ENCODE data around the gene CD101. TPM values are rescaled to one million over a fixed set of nuclear protein-coding genes. Genes with fewer than 3 reads are reported as not detected.

Gene CD101
- total RNA-seq, 1 experiment from 2014 or later, result 1.7 TPM

GRCh38 chr1:116999596-116999995, 2.0 kb upstream of the CD101 start:
- no peaks in the 10 kb centered on the region for H3K27me3 ChIP-seq (replicated peaks; ENCODE audit: insufficient read depth, low read depth, low read length, poor library complexity)
- no peak for DNase-seq (ENCODE audit: low spot score)
- no peaks in the 10 kb centered on the region for H3K9me3 ChIP-seq (ENCODE audit: low read depth, low read length, poor library complexity, severe bottlenecking)
- H3K4me1 ChIP-seq (ENCODE audit: insufficient read depth, low read length, poor library complexity, severe bottlenecking), result no peaks in the 10 kb centered on the region
- H3K4me3 ChIP-seq (ENCODE audit: low read depth, low read length, poor library complexity, severe bottlenecking), result no peak overlapping the region
- no peak for TF ChIP-seq EZH2 (IDR thresholded peaks at IDR 0.05; ENCODE audit: borderline replicate concordance, low read depth, low read length, poor library complexity, severe bottlenecking)
- no TSS peak for BruUV-seq (replicated peaks)
- H3K27ac ChIP-seq (ENCODE audit: low read depth, low read length, poor library complexity, severe bottlenecking), result no peak overlapping the region
- CTCF ChIA-PET, result no interaction called here
- POLR2A ChIA-PET (ENCODE audit: low non-redundant PET), result no interaction called here
- H3K36me3 ChIP-seq (ENCODE audit: insufficient read depth, low read length, poor library complexity, severe bottlenecking), result no peaks in the 10 kb centered on the region
- intact Hi-C loops (cut with micrococcal nuclease; ENCODE audit: unreplicated experiment), result no loop called here

- TF ChIP-seq CTCF (conservative IDR thresholded peaks at IDR 0.05; ENCODE audit: low read depth, low read length) (no peak), EZH2 (IDR thresholded peaks at IDR 0.05; ENCODE audit: borderline replicate concordance, low read depth, low read length, poor library complexity, severe bottlenecking) (no peak)
- H3K36me3 ChIP-seq (ENCODE audit: insufficient read depth, low read length, poor library complexity, severe bottlenecking), result no peaks in the 10 kb centered on the region
- no peaks in the 10 kb centered on the region for H3K4me1 ChIP-seq (ENCODE audit: insufficient read depth, low read length, poor library complexity, severe bottlenecking)
- no peak overlapping the region for H3K27ac ChIP-seq (ENCODE audit: low read depth, low read length, poor library complexity, severe bottlenecking)
- POLR2A ChIA-PET (ENCODE audit: low non-redundant PET), result no interaction called here
- intact Hi-C loops (cut with micrococcal nuclease; ENCODE audit: unreplicated experiment), result no loop called here
- H3K27me3 ChIP-seq (replicated peaks; ENCODE audit: insufficient read depth, low read depth, low read length, poor library complexity), result no peaks in the 10 kb centered on the region
- DNase-seq (ENCODE audit: low spot score), result no peak
- no TSS peak for BruUV-seq (replicated peaks)
- CTCF ChIA-PET, result no interaction called here
- no peaks in the 10 kb centered on the region for H3K9me3 ChIP-seq (ENCODE audit: low read depth, low read length, poor library complexity, severe bottlenecking)
- H3K4me3 ChIP-seq (ENCODE audit: low read depth, low read length, poor library complexity, severe bottlenecking), result no peak overlapping the region
Measured at GRCh38 chr1:117000142-117000541, 1.4 kb upstream of the CD101 start.

GRCh38 chr1:117003223-117003875, 1.8 kb downstream of the CD101 start:
- CTCF ChIA-PET, result no interaction called here
- no peaks in the 10 kb centered on the region for H3K9me3 ChIP-seq (ENCODE audit: low read depth, low read length, poor library complexity, severe bottlenecking)
- intact Hi-C loops (cut with micrococcal nuclease; ENCODE audit: unreplicated experiment), result no loop called here
- no peaks in the 10 kb centered on the region for H3K4me1 ChIP-seq (ENCODE audit: insufficient read depth, low read length, poor library complexity, severe bottlenecking)
- H3K27ac ChIP-seq (ENCODE audit: low read depth, low read length, poor library complexity, severe bottlenecking), result no peak overlapping the region
- H3K36me3 ChIP-seq (ENCODE audit: insufficient read depth, low read length, poor library complexity, severe bottlenecking), result no peaks in the 10 kb centered on the region
- no peak for DNase-seq (ENCODE audit: low spot score)
- no peak for TF ChIP-seq EZH2 (IDR thresholded peaks at IDR 0.05; ENCODE audit: borderline replicate concordance, low read depth, low read length, poor library complexity, severe bottlenecking)
- no peak for TF ChIP-seq CTCF (conservative IDR thresholded peaks at IDR 0.05; ENCODE audit: low read depth, low read length)
- peaks cover 3% of the 10 kb centered on the region for H3K27me3 ChIP-seq (replicated peaks; ENCODE audit: insufficient read depth, low read depth, low read length, poor library complexity)
- no TSS peak for BruUV-seq (replicated peaks)
- no peak overlapping the region for H3K4me3 ChIP-seq (ENCODE audit: low read depth, low read length, poor library complexity, severe bottlenecking)
- POLR2A ChIA-PET (ENCODE audit: low non-redundant PET), result interaction anchor here (0.7 kb wide), 1 partner anchor 92 kb away, joined by 3 read pairs; no protein-coding TSS in a partner anchor

- intact Hi-C loops (cut with micrococcal nuclease; ENCODE audit: unreplicated experiment), result no loop called here
- Histone ChIP-seq H3K27me3 (replicated peaks; ENCODE audit: insufficient read depth, low read depth, low read length, poor library complexity) (peaks cover 3% of the 10 kb centered on the region), H3K36me3 (ENCODE audit: insufficient read depth, low read length, poor library complexity, severe bottlenecking) (no peaks in the 10 kb centered on the region), H3K4me3 (ENCODE audit: low read depth, low read length, poor library complexity, severe bottlenecking) (no peak overlapping the region), H3K9me3 (ENCODE audit: low read depth, low read length, poor library complexity, severe bottlenecking) (no peaks in the 10 kb centered on the region), H3K27ac (ENCODE audit: low read depth, low read length, poor library complexity, severe bottlenecking) (no peak overlapping the region), H3K4me1 (ENCODE audit: insufficient read depth, low read length, poor library complexity, severe bottlenecking) (no peaks in the 10 kb centered on the region)
- ChIA-PET CTCF (no interaction called here), POLR2A (ENCODE audit: low non-redundant PET) (no interaction called here)
- no TSS peak for BruUV-seq (replicated peaks)
- no peak for DNase-seq (ENCODE audit: low spot score)
- TF ChIP-seq CTCF (conservative IDR thresholded peaks at IDR 0.05; ENCODE audit: low read depth, low read length) (no peak), EZH2 (IDR thresholded peaks at IDR 0.05; ENCODE audit: borderline replicate concordance, low read depth, low read length, poor library complexity, severe bottlenecking) (no peak)
Measured at GRCh38 chr1:117007719-117008013, 6.1 kb downstream of the CD101 start.

Data from A673 (cell line).